Small intestine (tissue), 7 donors: Measurements from ENCODE around the gene MAN2A2. TPM values are rescaled to one million over a fixed set of nuclear protein-coding genes. Genes with fewer than 3 reads are reported as not detected.
"Not testable (repeated sequence)": the region's sequence is repeated elsewhere in the genome, so short reads cannot be mapped to it uniquely, and the experiment has no call there.

Experiments used
- DNase-seq, 2 donors: peaks; one replicate each; pipeline versions ENCODE4 v3.0.0 to v3.0.0-alpha.2; 2013
- FAIRE-seq: peaks from 2 replicates; lab custom pipeline; 2012; peaks lifted over from hg19 to GRCh38; lab: Jason Lieb, UNC
- H3K27ac ChIP-seq, 3 donors: one replicate each; pipeline ENCODE4 v1.5.1; 2013; ENCODE audit warnings: low read length in 2 of 3, mild to moderate bottlenecking in 2 of 3, control low read depth in 1 of 3, inconsistent platforms in 1 of 3, low read depth in 1 of 3, moderate library complexity in 1 of 3
- H3K27me3 ChIP-seq, 3 donors: one replicate each; pipeline ENCODE4 v1.6.1; 2013; ENCODE audit warnings: low read length in 3 of 3, inconsistent platforms in 1 of 3; ENCODE audit not compliant: control insufficient read depth in 3 of 3, insufficient read depth in 3 of 3
- H3K36me3 ChIP-seq, 3 donors: one replicate each; pipeline ENCODE4 v1.6.1; 2013; ENCODE audit warnings: low read length in 3 of 3, inconsistent platforms in 1 of 3, low read depth in 1 of 3, mild to moderate bottlenecking in 1 of 3, moderate library complexity in 1 of 3; ENCODE audit not compliant: control insufficient read depth in 3 of 3, insufficient read depth in 2 of 3
- H3K4me1 ChIP-seq, 3 donors: one replicate each; pipeline ENCODE4 v1.6.1; 2013; ENCODE audit warnings: low read length in 2 of 3, inconsistent platforms in 1 of 3, low read depth in 1 of 3, mild to moderate bottlenecking in 1 of 3, moderate library complexity in 1 of 3; ENCODE audit not compliant: control insufficient read depth in 3 of 3, insufficient read depth in 2 of 3
- H3K4me3 ChIP-seq, 3 donors: one replicate each; pipeline ENCODE4 v1.5.1; 2013; ENCODE audit warnings: low read length in 3 of 3, control low read depth in 1 of 3, inconsistent platforms in 1 of 3, low read depth in 1 of 3, mild to moderate bottlenecking in 1 of 3, moderate library complexity in 1 of 3
- H3K9me3 ChIP-seq, 2 donors: one replicate each; pipeline ENCODE4 v1.6.1; 2013; ENCODE audit warnings: low read depth in 1 of 2, low read length in 1 of 2; ENCODE audit not compliant: control insufficient read depth in 2 of 2, insufficient read depth in 1 of 2
- WGBS, 3 donors: extraction: QIAGEN DNeasy Blood & Tissue Kit; methylation state at CpG; one replicate each; pipeline ENCODE4 v1.1.7; 2013; 5-methylcytosine and 5-hydroxymethylcytosine counted together
- polyA plus RNA-seq, 4 donors: library from polyadenylated mRNA; stranded (reverse) in 3 of 4; unstranded in 1 of 4; fragments of 200-250 nt in 3 of 4; fragments of 120-200 nt in 1 of 4; gene quantifications; one replicate each; pipeline versions ENCODE4 v1.2.1 to v1.2.3, GENCODE V29; 2013
- donor health status: healthy with polysubstance abuse.
- donor health status: control.
- donor health status: control.
- donor health status: Bipolar disorder and iron deficiency.
- donor health status: healthy.

MAN2A2 gene
- polyA plus RNA-seq, 4 donors, result 15.1 to 35.1 (median 22.7) TPM

DNA sequence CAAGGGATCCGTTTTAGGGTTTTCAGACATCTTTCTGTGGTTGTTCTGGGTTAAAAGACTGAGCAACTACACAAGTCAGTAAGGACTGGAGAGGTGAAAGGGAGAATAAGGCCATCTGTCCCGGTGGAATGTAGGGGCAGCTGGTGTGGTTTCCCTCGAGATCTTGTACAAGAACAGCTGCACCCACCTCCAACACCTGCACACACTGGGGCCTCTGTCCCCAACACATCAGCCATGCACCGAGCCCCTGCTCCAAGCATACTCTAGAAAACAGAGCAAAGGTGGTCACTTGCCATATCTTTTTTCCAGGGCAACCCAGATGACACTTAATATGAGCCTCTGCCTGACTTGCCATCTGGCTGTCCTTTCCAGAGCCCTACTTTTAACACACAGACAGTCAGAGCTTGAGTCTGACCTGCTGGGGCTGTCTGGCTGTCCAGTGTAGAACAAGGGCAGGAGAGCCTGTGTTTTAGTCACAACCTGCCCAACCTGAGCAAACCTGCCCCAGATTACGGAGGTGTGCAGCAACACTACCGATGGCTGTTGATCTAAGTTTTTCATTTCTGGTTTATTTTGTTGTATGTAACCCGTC is 12.2 kb downstream of the MAN2A2 start:
- H3K9me3 ChIP-seq, result no peaks in the 10 kb centered on the region

DNA sequence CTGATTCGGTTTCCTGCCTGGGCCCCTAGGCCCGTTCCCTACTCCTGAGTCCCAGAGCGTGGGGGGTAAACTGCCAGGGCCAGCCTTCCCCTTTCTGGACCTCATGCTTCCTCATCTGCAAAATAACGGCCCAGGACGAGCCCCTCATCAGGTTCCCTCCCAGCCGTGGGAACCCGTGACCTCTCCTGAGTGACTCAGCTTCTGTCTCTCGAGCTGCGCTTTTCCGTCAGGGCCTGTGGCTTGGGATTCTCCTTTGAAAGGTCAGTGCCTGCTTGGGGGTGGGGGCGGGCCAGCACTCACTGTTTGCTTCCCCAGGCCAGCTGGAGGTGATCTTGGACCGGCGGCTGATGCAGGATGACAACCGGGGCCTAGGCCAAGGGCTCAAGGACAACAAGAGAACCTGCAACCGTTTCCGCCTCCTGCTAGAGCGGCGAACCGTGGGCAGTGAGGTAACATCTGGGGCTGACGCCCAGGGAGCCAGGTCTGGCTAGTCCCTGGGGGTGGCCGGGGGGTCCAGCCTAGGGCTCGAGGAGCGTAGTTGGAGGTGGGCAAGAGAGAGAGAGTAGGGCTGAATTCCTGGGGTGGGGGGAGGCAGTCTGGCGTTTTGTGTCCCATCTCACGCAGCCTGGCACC is 12.8 kb downstream of the MAN2A2 start:
- H3K27ac ChIP-seq, result no peak overlapping the region
- no peaks in the 10 kb centered on the region for H3K9me3 ChIP-seq
- no peak for FAIRE-seq
- no peaks in the 10 kb centered on the region for H3K4me1 ChIP-seq
- H3K4me3 ChIP-seq, result no peak overlapping the region
- WGBS, 3 donors, result 78 to 90% (median 84%) methylated on average over 25 of the region's 25 CpGs
- H3K27me3 ChIP-seq, result no peaks in the 10 kb centered on the region
- H3K36me3 ChIP-seq, result peaks cover 13 to 96% (median 30%) of the 10 kb centered on the region in 3 donors
- DNase-seq, result no peak

More for the DNA sequence above, 12.2 kb downstream of the MAN2A2 start:
- H3K36me3 ChIP-seq, result peaks cover 15 to 99% (median 34%) of the 10 kb centered on the region in 3 donors
- no peaks in the 10 kb centered on the region for H3K27me3 ChIP-seq
- 80 to 83% (median 82%) methylated on average over 7 of the region's 7 CpGs for WGBS, 3 donors
- FAIRE-seq (no peak), DNase-seq (no peak)
- H3K27ac ChIP-seq, result no peak overlapping the region
- no peak overlapping the region for H3K4me3 ChIP-seq
- no peaks in the 10 kb centered on the region for H3K4me1 ChIP-seq

DNA sequence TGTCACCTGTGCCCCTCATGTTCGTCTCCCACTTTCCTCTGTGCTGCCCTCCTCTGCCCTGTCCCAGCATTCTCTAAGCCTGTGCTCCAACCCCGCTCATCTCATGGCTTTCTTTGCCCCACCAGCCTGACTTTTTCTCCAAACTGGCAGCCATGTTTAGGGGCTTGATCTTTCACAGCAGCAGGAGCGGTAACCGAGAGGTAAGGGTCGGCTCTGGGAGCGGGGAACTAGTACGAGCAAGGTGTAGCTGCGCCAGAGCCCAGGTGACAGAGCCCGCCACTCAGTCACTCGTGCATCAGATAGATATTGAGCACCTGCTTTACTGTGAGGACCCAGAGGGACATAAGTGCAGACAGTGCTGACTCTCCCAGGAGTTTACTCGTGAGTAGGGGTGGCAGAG is 13.4 kb downstream of the MAN2A2 start:
- no peak for DNase-seq
- WGBS, 3 donors, result 88 to 90% (median 90%) methylated on average over 11 of the region's 11 CpGs

DNA sequence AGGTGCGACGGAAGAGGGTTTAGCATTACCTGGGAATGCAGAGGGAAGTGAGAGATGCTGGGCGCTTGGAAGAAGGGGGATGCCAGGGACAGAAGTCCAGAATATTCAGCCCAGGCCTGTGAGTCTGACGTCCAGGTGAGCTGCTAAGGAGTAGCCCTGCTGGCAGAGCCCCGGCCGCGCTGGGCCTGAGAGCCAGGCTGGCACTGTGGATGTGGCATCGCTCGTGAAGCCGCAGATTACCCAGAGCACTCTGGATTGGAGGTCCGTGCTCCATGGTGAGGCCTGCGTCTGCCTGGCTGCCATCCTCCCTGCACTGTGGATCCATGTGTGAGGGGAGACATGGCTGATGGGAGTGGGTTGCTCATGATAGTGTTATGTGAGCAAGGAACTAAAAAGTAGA is 14.5 kb downstream of the MAN2A2 start:
- no peaks in the 10 kb centered on the region for H3K4me1 ChIP-seq
- no peaks in the 10 kb centered on the region for H3K27me3 ChIP-seq
- 95 to 97% (median 97%) methylated on average over 12 of the region's 12 CpGs for WGBS, 3 donors
- FAIRE-seq (no peak), DNase-seq (no peak)
- no peak overlapping the region for H3K4me3 ChIP-seq
- no peak overlapping the region for H3K27ac ChIP-seq
- no peaks in the 10 kb centered on the region for H3K9me3 ChIP-seq
- H3K36me3 ChIP-seq, result peaks cover 13 to 86% (median 27%) of the 10 kb centered on the region in 3 donors

More for the DNA sequence above, 13.4 kb downstream of the MAN2A2 start:
- FAIRE-seq, result no peak
- Histone ChIP-seq H3K9me3 (no peaks in the 10 kb centered on the region), H3K27me3 (no peaks in the 10 kb centered on the region), H3K4me3 (no peak overlapping the region), H3K36me3 (peaks cover 13 to 94% (median 32%) of the 10 kb centered on the region in 3 donors), H3K27ac (no peak overlapping the region), H3K4me1 (no peaks in the 10 kb centered on the region)

DNA sequence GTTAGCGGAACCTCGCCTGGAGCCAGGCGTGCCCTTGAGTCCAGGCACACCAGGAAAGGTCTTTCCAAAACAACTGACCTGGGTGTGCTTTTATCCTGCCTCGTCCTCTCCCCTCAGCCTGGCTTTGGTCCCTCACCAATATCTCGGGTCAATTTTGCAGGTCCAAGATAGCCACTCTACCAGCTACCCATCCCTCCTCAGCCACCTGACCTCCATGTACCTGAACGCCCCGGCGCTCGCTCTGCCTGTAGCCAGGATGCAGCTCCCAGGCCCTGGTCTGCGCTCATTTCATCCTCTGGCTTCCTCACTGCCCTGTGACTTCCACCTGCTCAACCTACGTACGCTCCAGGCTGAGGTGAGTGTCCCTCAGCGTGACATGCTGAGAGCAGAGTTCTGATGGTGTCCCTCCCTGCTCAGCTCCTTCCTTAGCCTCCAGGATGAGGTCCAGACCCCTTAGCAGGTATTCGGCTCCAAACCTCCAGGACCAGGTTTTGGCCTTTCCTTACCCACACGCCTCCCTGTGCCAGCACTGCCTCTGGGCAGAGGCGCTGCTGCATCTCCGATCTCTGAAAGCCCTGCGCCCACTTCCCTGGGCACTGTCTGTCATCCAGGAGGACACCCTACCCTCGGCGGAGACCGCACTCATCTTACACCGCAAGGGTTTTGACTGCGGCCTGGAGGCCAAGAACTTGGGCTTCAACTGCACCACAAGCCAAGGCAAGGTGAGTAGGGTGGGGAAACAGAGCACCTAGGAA is 15.1 kb downstream of the MAN2A2 start:
- H3K27ac ChIP-seq, result no peak overlapping the region
- 93 to 97% (median 97%) methylated on average over 23 of the region's 23 CpGs for WGBS, 3 donors
- peaks cover 7 to 79% (median 22%) of the 10 kb centered on the region in 3 donors for H3K36me3 ChIP-seq
- H3K27me3 ChIP-seq, result no peaks in the 10 kb centered on the region
- DNase-seq (no peak), FAIRE-seq (no peak)
- no peaks in the 10 kb centered on the region for H3K4me1 ChIP-seq
- no peak overlapping the region for H3K4me3 ChIP-seq
- H3K9me3 ChIP-seq, result no peaks in the 10 kb centered on the region

DNA sequence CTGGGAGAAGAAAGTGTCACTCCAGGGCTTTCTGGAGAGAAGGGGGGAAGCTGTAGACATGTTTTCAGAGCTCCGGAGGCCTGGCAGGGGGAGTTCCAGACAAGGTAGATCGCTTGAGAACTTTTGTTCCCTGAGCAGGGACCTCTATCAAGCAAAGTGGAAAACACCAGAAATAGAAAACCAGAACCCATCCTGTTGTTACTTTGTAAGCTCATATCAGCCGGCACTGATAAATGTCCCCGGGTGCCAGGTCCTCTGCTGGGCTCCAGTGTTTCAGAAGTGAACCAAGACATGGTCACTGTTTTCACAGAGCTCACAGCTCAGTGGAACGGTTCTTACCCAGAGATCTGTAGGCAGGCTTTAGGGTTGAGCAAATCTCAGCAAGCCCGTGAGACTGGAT is 15.7 kb downstream of the MAN2A2 start:
- 85 to 96% (median 94%) methylated on average over 6 of the region's 6 CpGs for WGBS, 3 donors
- H3K9me3 ChIP-seq, result no peaks in the 10 kb centered on the region
- H3K4me3 ChIP-seq, result no peak overlapping the region
- DNase-seq, result no peak
- no peak overlapping the region for H3K27ac ChIP-seq
- no peak for FAIRE-seq
- peaks cover 6 to 73% (median 22%) of the 10 kb centered on the region in 3 donors for H3K36me3 ChIP-seq
- H3K27me3 ChIP-seq, result no peaks in the 10 kb centered on the region
- H3K4me1 ChIP-seq, result no peaks in the 10 kb centered on the region

DNA sequence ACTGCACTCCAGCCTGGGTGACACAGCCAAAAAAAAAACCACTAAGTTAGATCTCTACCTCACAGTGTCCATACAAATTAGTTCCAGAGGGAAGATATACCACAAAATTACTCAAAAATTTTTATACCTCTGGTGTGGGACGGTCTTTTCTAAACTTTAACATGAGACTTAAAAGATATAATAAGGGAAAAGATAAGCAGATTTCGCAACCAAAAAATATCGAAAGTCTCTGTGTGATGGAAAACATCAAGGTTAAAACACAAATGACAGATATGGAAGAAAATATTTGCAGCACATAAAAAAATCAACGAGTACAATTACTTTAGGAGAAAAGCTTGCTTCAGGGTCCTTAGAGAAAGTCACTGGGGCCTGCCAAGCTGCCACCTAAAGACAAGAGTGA is 18.8 kb downstream of the MAN2A2 start:
- FAIRE-seq, result no peak
- 78 to 91% (median 84%) methylated on average over 4 of the region's 4 CpGs for WGBS, 3 donors

DNA sequence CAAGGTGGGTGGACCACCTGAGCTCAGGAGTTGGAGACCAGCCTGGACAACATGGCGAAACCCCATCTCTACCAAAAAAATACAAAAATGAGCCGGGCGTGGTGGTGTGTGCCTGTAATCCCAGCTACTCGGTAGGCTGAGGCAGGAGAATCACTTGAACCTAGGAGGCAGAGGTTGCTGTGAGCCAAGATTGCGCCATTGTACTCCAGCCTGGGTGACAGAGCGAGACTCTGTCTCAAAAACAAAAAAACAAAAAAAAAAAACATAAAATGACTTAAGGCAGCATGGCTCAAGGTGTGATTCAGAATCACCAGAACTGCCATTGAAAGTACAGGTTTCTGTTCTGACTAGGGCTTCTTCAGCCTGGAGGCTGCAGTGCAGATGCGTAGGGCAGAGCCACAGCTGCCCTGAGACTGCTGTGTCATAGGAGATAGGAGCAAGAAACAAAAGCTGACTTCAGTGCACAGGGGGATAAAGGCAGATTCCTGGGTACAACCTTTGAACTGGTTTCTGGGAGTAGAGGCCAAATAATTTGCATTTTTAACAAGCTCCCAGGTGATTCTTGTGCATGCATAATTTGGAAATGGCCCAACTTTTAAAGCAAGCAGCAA is 19.7 kb downstream of the MAN2A2 start:
- H3K27ac ChIP-seq, H3K9me3 ChIP-seq, FAIRE-seq, H3K4me3 ChIP-seq, DNase-seq, H3K4me1 ChIP-seq, H3K27me3 ChIP-seq: not testable (repeated sequence)
- 81 to 86% (median 83%) methylated on average over 7 of the region's 7 CpGs for WGBS, 3 donors
- H3K36me3 ChIP-seq, result peaks cover 6 to 34% (median 15%) of the 10 kb centered on the region in 3 donors

More for the DNA sequence above, 18.8 kb downstream of the MAN2A2 start:
- no peak overlapping the region for H3K4me3 ChIP-seq
- no peaks in the 10 kb centered on the region for H3K9me3 ChIP-seq
- peaks cover 6 to 43% (median 17%) of the 10 kb centered on the region in 3 donors for H3K36me3 ChIP-seq
- no peaks in the 10 kb centered on the region for H3K27me3 ChIP-seq
- DNase-seq, result no peak
- no peak overlapping the region for H3K27ac ChIP-seq
- no peaks in the 10 kb centered on the region for H3K4me1 ChIP-seq
